Body of pancreas (tissue), 4 donors: Measurements from ENCODE around the gene REELD1.

ENCODE experiments used
- CTCF ChIP-seq, 7 experiments: fragments of 450-650 bp in 4 of 7; fragments of 200-600 bp in 3 of 7; sonication (generic) in 3 of 7; IDR thresholded peaks; one replicate each; pipeline ENCODE4 v1.5.1; 2016 to 2019; ENCODE audit warnings: antibody characterized with exemption in 7 of 7
- POLR2A ChIP-seq, 3 donors: fragments of 450-650 bp; IDR thresholded peaks; one replicate each; pipeline ENCODE4 v1.6.1; 2016; ENCODE audit warnings: antibody characterized with exemption in 3 of 3, mild to moderate bottlenecking in 2 of 3

- TF ChIP-seq CTCF (IDR thresholded peaks at IDR 0.05) = no peak
- no peak for TF ChIP-seq POLR2A (IDR thresholded peaks at IDR 0.05)
These were observed 20.7 kb upstream of the REELD1 start for GRCh38 chr4:146193628-146194027.
